ENCODE results near the gene SOX5.

Gene SOX5

GRCh38 chr12:23555180-23555824 lies 394.2 kb downstream of the SOX5 start:
- Histone ChIP-seq H3K9me3 (replicated peaks; ENCODE audit: insufficient read depth, low read length) (no peaks in the 10 kb centered on the region), H3K79me2 (ENCODE audit: low read length) (no peaks in the 10 kb centered on the region), H3K9ac (ENCODE audit: low read length) (no peak overlapping the region), H3K4me2 (ENCODE audit: low read depth, low read length) (no peak overlapping the region), H3K27ac (ENCODE audit: low read length) (no peak overlapping the region), H3K4me3 (ENCODE audit: low read length) (no peak overlapping the region), H3K27me3 (replicated peaks; ENCODE audit: insufficient read depth, low read length) (no peaks in the 10 kb centered on the region), H3K4me1 (ENCODE audit: low read length) (peaks cover 1% of the 10 kb centered on the region; the same call in 1 of the 2 replicates), H3K9me2 (replicated peaks; ENCODE audit: insufficient read depth, low read length) (no peaks in the 10 kb centered on the region), H3F3A (ENCODE audit: insufficient read depth, low read length) (no peaks in the 10 kb centered on the region), H2AFZ (ENCODE audit: low read length) (no peak overlapping the region), H4K20me1 (ENCODE audit: insufficient read depth, low read length) (no peaks in the 10 kb centered on the region), H3K36me3 (replicated peaks; ENCODE audit: insufficient read depth, low read length) (no peaks in the 10 kb centered on the region)
- no peak for DNase-seq
- no peak for TF ChIP-seq EZH2phosphoT487 (IDR thresholded peaks at IDR 0.05; ENCODE audit: low read length)
- TF ChIP-seq CTCF (IDR thresholded peaks at IDR 0.05; ENCODE audit: low read length) = no peak
- TF ChIP-seq EZH2 (optimal IDR thresholded peaks at IDR 0.05; ENCODE audit: low read depth, low read length) = no peak

GRCh38 chr12:23552417-23552816 lies 397.1 kb downstream of the SOX5 start:
- Histone ChIP-seq H3K9me2 (replicated peaks; ENCODE audit: insufficient read depth, low read length) (no peaks in the 10 kb centered on the region), H3F3A (ENCODE audit: insufficient read depth, low read length) (no peaks in the 10 kb centered on the region), H3K79me2 (ENCODE audit: low read length) (no peaks in the 10 kb centered on the region), H3K4me1 (ENCODE audit: low read length) (no peaks in the 10 kb centered on the region), H3K9ac (ENCODE audit: low read length) (no peak overlapping the region), H3K27ac (ENCODE audit: low read length) (no peak overlapping the region), H3K4me3 (ENCODE audit: low read length) (no peak overlapping the region), H2AFZ (ENCODE audit: low read length) (no peak overlapping the region), H4K20me1 (ENCODE audit: insufficient read depth, low read length) (no peaks in the 10 kb centered on the region), H3K4me2 (ENCODE audit: low read depth, low read length) (no peak overlapping the region), H3K9me3 (replicated peaks; ENCODE audit: insufficient read depth, low read length) (no peaks in the 10 kb centered on the region), H3K36me3 (replicated peaks; ENCODE audit: insufficient read depth, low read length) (no peaks in the 10 kb centered on the region), H3K27me3 (replicated peaks; ENCODE audit: insufficient read depth, low read length) (no peaks in the 10 kb centered on the region)
- no peak for TF ChIP-seq CTCF (IDR thresholded peaks at IDR 0.05; ENCODE audit: low read length)
- no peak for TF ChIP-seq EZH2 (optimal IDR thresholded peaks at IDR 0.05; ENCODE audit: low read depth, low read length)
- no peak for TF ChIP-seq EZH2phosphoT487 (IDR thresholded peaks at IDR 0.05; ENCODE audit: low read length)
- no peak for DNase-seq

- Histone ChIP-seq H3K9ac (ENCODE audit: low read length) (no peak overlapping the region), H3K4me2 (ENCODE audit: low read depth, low read length) (no peak overlapping the region), H4K20me1 (ENCODE audit: insufficient read depth, low read length) (no peaks in the 10 kb centered on the region), H2AFZ (ENCODE audit: low read length) (no peak overlapping the region), H3F3A (ENCODE audit: insufficient read depth, low read length) (no peaks in the 10 kb centered on the region), H3K36me3 (replicated peaks; ENCODE audit: insufficient read depth, low read length) (no peaks in the 10 kb centered on the region), H3K9me3 (replicated peaks; ENCODE audit: insufficient read depth, low read length) (no peaks in the 10 kb centered on the region), H3K4me3 (ENCODE audit: low read length) (no peak overlapping the region), H3K4me1 (ENCODE audit: low read length) (no peaks in the 10 kb centered on the region), H3K27ac (ENCODE audit: low read length) (no peak overlapping the region), H3K27me3 (replicated peaks; ENCODE audit: insufficient read depth, low read length) (no peaks in the 10 kb centered on the region), H3K79me2 (ENCODE audit: low read length) (no peaks in the 10 kb centered on the region), H3K9me2 (replicated peaks; ENCODE audit: insufficient read depth, low read length) (no peaks in the 10 kb centered on the region)
- TF ChIP-seq EZH2 (optimal IDR thresholded peaks at IDR 0.05; ENCODE audit: low read depth, low read length) = no peak
- DNase-seq = no peak
Measured at GRCh38 chr12:23550753-23551152, 398.7 kb downstream of the SOX5 start.

GRCh38 chr12:23548742-23549141 lies 400.7 kb downstream of the SOX5 start:
- no peaks in the 10 kb centered on the region for H4K20me1 ChIP-seq (ENCODE audit: insufficient read depth, low read length)
- no peaks in the 10 kb centered on the region for H3K4me1 ChIP-seq (ENCODE audit: low read length)
- no peak for TF ChIP-seq CTCF (IDR thresholded peaks at IDR 0.05; ENCODE audit: low read length)
- TF ChIP-seq EZH2 (optimal IDR thresholded peaks at IDR 0.05; ENCODE audit: low read depth, low read length) = no peak
- no peak for TF ChIP-seq EZH2phosphoT487 (IDR thresholded peaks at IDR 0.05; ENCODE audit: low read length)
- no peaks in the 10 kb centered on the region for H3K27me3 ChIP-seq (replicated peaks; ENCODE audit: insufficient read depth, low read length)
- no peaks in the 10 kb centered on the region for H3K9me2 ChIP-seq (replicated peaks; ENCODE audit: insufficient read depth, low read length)
- H2AFZ ChIP-seq (ENCODE audit: low read length) = no peak overlapping the region
- H3K36me3 ChIP-seq (replicated peaks; ENCODE audit: insufficient read depth, low read length) = no peaks in the 10 kb centered on the region
- DNase-seq = no peak
- no peaks in the 10 kb centered on the region for H3K79me2 ChIP-seq (ENCODE audit: low read length)
- H3K9ac ChIP-seq (ENCODE audit: low read length) = no peak overlapping the region
- H3K4me2 ChIP-seq (ENCODE audit: low read depth, low read length) = no peak overlapping the region
- H3F3A ChIP-seq (ENCODE audit: insufficient read depth, low read length) = no peaks in the 10 kb centered on the region
- no peak overlapping the region for H3K4me3 ChIP-seq (ENCODE audit: low read length)
- no peak overlapping the region for H3K27ac ChIP-seq (ENCODE audit: low read length)
- no peaks in the 10 kb centered on the region for H3K9me3 ChIP-seq (replicated peaks; ENCODE audit: insufficient read depth, low read length)

Data from MM.1S (cell line).